K562 (cell line): ENCODE measurements around the gene POP5. TPM values are rescaled to one million over a fixed set of nuclear protein-coding genes. Genes with fewer than 3 reads are reported as not detected.

Experiments used
- E2F5 ChIP-seq: sonication (generic); formaldehyde crosslinking; IDR thresholded peaks from 2 replicates; pipeline ENCODE4 v1.8.0; 2022; ENCODE audit warnings: mild to moderate bottlenecking, missing genetic modification reagents
- ETV6 ChIP-seq, 3 experiments: fragments of 150-350 bp in 1 of 3; sonication (generic) in 1 of 3; formaldehyde crosslinking in 1 of 3; IDR thresholded peaks; 2 replicates each; pipeline versions ENCODE4 v1.6.1 to v1.8.0; 2014 to 2022; ENCODE audit warnings: borderline replicate concordance in 2 of 3, low read depth in 2 of 3, antibody characterized with exemption in 1 of 3, low read length in 1 of 3, mild to moderate bottlenecking in 1 of 3, missing genetic modification reagents in 1 of 3
- HMBOX1 ChIP-seq: sonication (generic); IDR thresholded peaks from 2 replicates; pipeline ENCODE4 v1.6.1; 2016
- HMGN3 ChIP-seq: IDR thresholded peaks from 2 replicates; pipeline ENCODE4 v1.6.1; 2011; ENCODE audit warnings: borderline replicate concordance, low read depth, mild to moderate bottlenecking, mixed read lengths, low read length; ENCODE audit not compliant: insufficient read length; ENCODE audit errors: extremely low read depth
- HNRNPK ChIP-seq: fragments of 200-400 bp; formaldehyde crosslinking; IDR thresholded peaks from one replicate; pipeline ENCODE4 v1.6.1; 2018; ENCODE audit warnings: mild to moderate bottlenecking, low read depth, low read length; ENCODE audit not compliant: poor library complexity, severe bottlenecking
- HNRNPL ChIP-seq: fragments of 200-400 bp; formaldehyde crosslinking; IDR thresholded peaks from 2 replicates; pipeline ENCODE4 v1.6.1; 2017; ENCODE audit warnings: low read depth, mild to moderate bottlenecking, low read length
- RUNX1 ChIP-seq: sonication (generic); IDR thresholded peaks from 2 replicates; pipeline ENCODE4 v1.6.1; 2016; ENCODE audit warnings: antibody characterized with exemption, low read depth
- TCF7L2 ChIP-seq: fragments of 150-350 bp; IDR thresholded peaks from 2 replicates; pipeline ENCODE4 v1.6.1; 2016; ENCODE audit warnings: low read depth, mild to moderate bottlenecking, low read length, moderate library complexity
- TFE3 ChIP-seq: fragments of 450-650 bp; formaldehyde crosslinking; IDR thresholded peaks from 2 replicates; pipeline ENCODE4 v1.4.0; 2020; ENCODE audit warnings: mild to moderate bottlenecking, mixed read lengths
- ZNF134 ChIP-seq: fragments of 250-450 bp; sonication (Bioruptor Pico); conservative IDR thresholded peaks from 2 replicates; pipeline ENCODE4 v1.4.0; 2020
- ZNF41 ChIP-seq: fragments of 250-450 bp; sonication (Bioruptor Pico); conservative IDR thresholded peaks from 2 replicates; pipeline ENCODE4 v1.4.0; 2020; ENCODE audit warnings: mild to moderate bottlenecking
- polyA plus RNA-seq, 8 experiments: library from polyadenylated mRNA; depleted of rRNA in 4 of 8; stranded (reverse) in 5 of 8; unstranded in 3 of 8; fragments of >200 nt; fragmentation: Nextera tagmentation in 2 of 8; fragmentation: Illumina TruSeq in 1 of 8; extraction: Ambion mirVana in 2 of 8; extraction: Trizol in 1 of 8; gene quantifications; 2 replicates each; pipeline versions ENCODE4 v1.2.1 to v1.2.3, GENCODE V29; 2011 to 2014; ENCODE audit warnings: inconsistent platforms in 1 of 8, missing spikeins in 1 of 8
- total RNA-seq, 7 experiments: library from RNA; depleted of rRNA in 6 of 7; stranded (reverse); fragments of >200 nt in 6 of 7; fragmentation: Illumina TruSeq in 2 of 7; extraction: Trizol in 2 of 7; gene quantifications; 2 replicates each; pipeline versions ENCODE4 v1.2.1 to v1.2.3, GENCODE V29; 2011 to 2021; ENCODE audit warnings: low replicate concordance in 1 of 7
- TF ChIP-seq, protein P1 (sequence below): fragments of 250-450 bp; sonication (Bioruptor Pico); IDR thresholded peaks from 2 replicates; pipeline ENCODE4 v1.5.0; 2020; ENCODE audit warnings: mild to moderate bottlenecking
- TF ChIP-seq, protein P2 (sequence below): fragments of 200-800 bp; sonication (Bioruptor generic); IDR thresholded peaks from 2 replicates; pipeline ENCODE4 v1.6.1; 2017; ENCODE audit warnings: missing genetic modification characterization, missing compliant biosample characterization

The POP5 gene
- total and polyA plus RNA-seq, 9 of the 15 experiments (the other 6 are each of a cell fraction or from before 2014, with no cell fraction given): 57.5 to 253 (median 73.8) TPM

DNA sequence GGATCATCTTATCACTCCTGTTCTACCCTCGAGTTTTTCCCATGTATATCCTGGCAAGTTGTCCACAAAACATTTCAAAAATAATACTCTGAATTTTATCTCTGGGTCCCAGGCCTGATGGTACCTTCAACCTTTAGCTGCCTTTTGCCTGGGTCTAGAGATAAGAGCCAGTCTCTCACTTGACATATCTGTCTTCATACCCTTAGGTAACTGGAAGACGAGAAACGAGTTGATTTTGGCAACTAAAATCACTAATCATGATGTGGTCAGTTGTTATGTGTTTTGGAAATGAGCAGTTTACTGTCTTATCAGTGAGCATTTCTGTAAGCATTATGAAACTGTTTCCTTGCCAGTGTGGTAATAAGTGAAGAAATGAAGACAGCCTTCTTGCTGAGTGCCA lies 40.8 kb downstream of the POP5 start (continued):
- TF ChIP-seq HNRNPK (no peak), ZNF134 (CRISPR knock-in tag) (no peak), ZNF41 (CRISPR knock-in tag) (no peak), TFE3 (CRISPR knock-in tag) (no peak), RUNX1 (no peak), TCF7L2 (no peak), HMGN3 (peak; percentile 70), HMBOX1 (peak; percentile 99), ETV6 (IDR thresholded peaks at IDR 0.05; ENCODE audit: borderline replicate concordance in 1 of 2, low read depth in 2 of 2, low read length in 1 of 2) (peak in 1 of 2 experiments; percentile 65; a peak in 1 of 4 replicates), ETV6 (CRISPR knock-in tag; IDR thresholded peaks at IDR 0.05; ENCODE audit: borderline replicate concordance) (no peak), HNRNPL (no peak), E2F5 (CRISPR knock-in tag) (no peak)
- TF ChIP-seq, protein P1, sequence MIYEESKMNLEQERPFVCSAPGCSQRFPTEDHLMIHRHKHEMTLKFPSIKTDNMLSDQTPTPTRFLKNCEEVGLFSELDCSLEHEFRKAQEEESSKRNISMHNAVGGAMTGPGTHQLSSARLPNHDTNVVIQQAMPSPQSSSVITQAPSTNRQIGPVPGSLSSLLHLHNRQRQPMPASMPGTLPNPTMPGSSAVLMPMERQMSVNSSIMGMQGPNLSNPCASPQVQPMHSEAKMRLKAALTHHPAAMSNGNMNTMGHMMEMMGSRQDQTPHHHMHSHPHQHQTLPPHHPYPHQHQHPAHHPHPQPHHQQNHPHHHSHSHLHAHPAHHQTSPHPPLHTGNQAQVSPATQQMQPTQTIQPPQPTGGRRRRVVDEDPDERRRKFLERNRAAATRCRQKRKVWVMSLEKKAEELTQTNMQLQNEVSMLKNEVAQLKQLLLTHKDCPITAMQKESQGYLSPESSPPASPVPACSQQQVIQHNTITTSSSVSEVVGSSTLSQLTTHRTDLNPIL (CRISPR knock-in tag): no peak
- TF ChIP-seq, protein P2, sequence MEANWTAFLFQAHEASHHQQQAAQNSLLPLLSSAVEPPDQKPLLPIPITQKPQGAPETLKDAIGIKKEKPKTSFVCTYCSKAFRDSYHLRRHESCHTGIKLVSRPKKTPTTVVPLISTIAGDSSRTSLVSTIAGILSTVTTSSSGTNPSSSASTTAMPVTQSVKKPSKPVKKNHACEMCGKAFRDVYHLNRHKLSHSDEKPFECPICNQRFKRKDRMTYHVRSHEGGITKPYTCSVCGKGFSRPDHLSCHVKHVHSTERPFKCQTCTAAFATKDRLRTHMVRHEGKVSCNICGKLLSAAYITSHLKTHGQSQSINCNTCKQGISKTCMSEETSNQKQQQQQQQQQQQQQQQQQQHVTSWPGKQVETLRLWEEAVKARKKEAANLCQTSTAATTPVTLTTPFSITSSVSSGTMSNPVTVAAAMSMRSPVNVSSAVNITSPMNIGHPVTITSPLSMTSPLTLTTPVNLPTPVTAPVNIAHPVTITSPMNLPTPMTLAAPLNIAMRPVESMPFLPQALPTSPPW (CRISPR knock-in tag): peak; percentile 68
